Measurements from ENCODE around the gene KICS2. TPM values are rescaled to one million over a fixed set of nuclear protein-coding genes. Genes with fewer than 3 reads are reported as not detected.

Gene KICS2
- total and polyA plus RNA-seq, 7 experiments from 2014 or later = 11.3 to 26.9 (median 18.2) TPM

DNA sequence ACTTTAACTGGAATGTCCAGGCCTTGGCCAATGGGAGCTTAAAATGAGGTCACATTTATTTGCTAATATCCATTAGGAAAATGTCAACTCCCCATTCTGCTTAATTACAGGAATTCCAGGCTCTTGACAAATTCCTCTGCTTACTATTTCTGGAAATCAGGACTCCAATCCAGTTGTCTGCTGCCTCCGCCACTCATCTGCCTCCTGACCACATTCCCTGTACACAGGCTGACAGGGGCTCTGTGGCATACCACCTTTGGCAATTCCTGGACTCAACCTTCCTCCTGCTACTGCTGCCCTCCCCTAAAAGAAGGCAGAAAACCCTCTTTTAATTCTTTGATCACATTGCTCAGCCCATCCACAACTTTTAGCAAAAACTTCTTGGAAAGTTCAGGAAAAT is 37.9 kb downstream of the KICS2 start:
- Mint-ChIP-seq H3K9me3 (peaks cover 0 to 2% (median 0%) of the 10 kb centered on the region in 11 donors), H3K27me3 (peaks cover 0 to 2% (median 0%) of the 10 kb centered on the region in 5 donors), H3K27ac (no peak overlapping the region), H3K4me3 (no peak overlapping the region), H3K4me1 (no peaks in the 10 kb centered on the region), H3K36me3 (peaks cover 0 to 43% (median 30%) of the 10 kb centered on the region in 5 donors)
- no peak for ATAC-seq
- intact Hi-C loops (cut with micrococcal nuclease) = no loop called here
- no peak for DNase-seq
- no peaks in the 10 kb centered on the region for H3K36me3 ChIP-seq (ENCODE audit: control insufficient read depth in 2 of 3, insufficient read depth in 3 of 3, low read length in 3 of 3)
- ChIA-PET POLR2A (interaction anchor here (0.9 kb wide), 1 partner anchor 199 kb away, joined by 3 read pairs; no protein-coding TSS in a partner anchor), CTCF (interaction anchor here (0.6 kb wide), 1 partner anchor 364 kb away, joined by 5 read pairs; no protein-coding TSS in a partner anchor)
- H3K4me3 ChIP-seq (ENCODE audit: low read length) = no peak overlapping the region
- H3K27ac ChIP-seq (ENCODE audit: low read depth, low read length) = no peak overlapping the region
- no peaks in the 10 kb centered on the region for H3K27me3 ChIP-seq (ENCODE audit: control insufficient read depth in 2 of 2, insufficient read depth in 2 of 2, low read length in 2 of 2)
- no peaks in the 10 kb centered on the region for H3K4me1 ChIP-seq (ENCODE audit: control insufficient read depth in 2 of 2, insufficient read depth in 2 of 2, low read length in 2 of 2)
- H3K9me3 ChIP-seq (ENCODE audit: control insufficient read depth in 2 of 3, low read length in 3 of 3) = no peaks in the 10 kb centered on the region

DNA sequence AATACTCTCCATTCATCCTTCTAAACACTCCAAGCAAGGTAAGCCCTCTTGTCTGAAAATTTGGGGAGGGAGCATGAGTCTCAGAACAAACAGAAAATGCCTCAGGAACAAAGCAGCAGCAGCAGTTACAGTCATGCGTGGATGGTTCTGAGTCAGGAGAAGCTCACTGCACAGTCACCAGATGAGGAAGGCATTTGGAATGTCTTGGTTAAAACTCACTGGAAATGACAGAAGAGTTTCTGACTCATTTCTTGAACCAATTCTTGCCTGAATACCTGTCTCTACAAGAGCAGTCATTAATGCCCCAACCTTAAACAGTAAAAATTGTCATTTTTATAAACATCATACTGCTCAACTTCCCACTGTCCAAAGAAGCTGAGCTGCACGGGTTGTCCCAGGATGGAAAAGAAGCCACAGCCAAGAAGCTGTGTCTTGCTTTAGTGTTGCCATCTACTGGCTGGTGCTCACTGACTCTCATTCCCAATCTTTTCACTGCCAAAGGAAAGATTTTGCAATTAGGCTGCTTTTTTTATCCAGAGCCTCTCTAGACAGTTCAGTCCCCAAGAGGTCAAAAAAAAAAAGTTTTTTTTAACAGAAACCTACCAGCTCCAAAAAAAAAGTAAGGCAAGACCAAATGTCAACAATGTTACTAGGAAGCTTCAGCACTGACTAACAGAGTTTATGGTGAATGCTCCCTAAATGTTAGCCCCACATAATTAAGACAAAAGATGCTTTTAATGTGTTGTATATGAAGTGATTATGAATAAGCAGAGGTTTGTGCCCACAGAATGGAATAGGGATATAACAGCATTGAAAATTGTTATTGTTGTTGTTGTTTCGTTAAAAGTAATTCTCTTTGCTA is 40.4 kb downstream of the KICS2 start:
- ChIA-PET CTCF (no interaction called here), POLR2A (no interaction called here)
- intact Hi-C loops (cut with micrococcal nuclease) = no loop called here
- no peak overlapping the region for H3K4me3 ChIP-seq (ENCODE audit: low read length)
- no peak for ATAC-seq
- no peaks in the 10 kb centered on the region for H3K36me3 ChIP-seq (ENCODE audit: control insufficient read depth in 2 of 3, insufficient read depth in 3 of 3, low read length in 3 of 3)
- no peaks in the 10 kb centered on the region for H3K27me3 ChIP-seq (ENCODE audit: control insufficient read depth in 2 of 2, insufficient read depth in 2 of 2, low read length in 2 of 2)
- Mint-ChIP-seq H3K27me3 (peaks cover 0 to 3% (median 0%) of the 10 kb centered on the region in 5 donors), H3K36me3 (peaks cover 0 to 28% (median 20%) of the 10 kb centered on the region in 5 donors), H3K9me3 (peaks cover 0 to 2% (median 0%) of the 10 kb centered on the region in 11 donors), H3K27ac (no peak overlapping the region), H3K4me1 (no peaks in the 10 kb centered on the region), H3K4me3 (no peak overlapping the region)
- H3K27ac ChIP-seq (ENCODE audit: low read depth, low read length) = no peak overlapping the region
- no peaks in the 10 kb centered on the region for H3K9me3 ChIP-seq (ENCODE audit: control insufficient read depth in 2 of 3, low read length in 3 of 3)
- no peaks in the 10 kb centered on the region for H3K4me1 ChIP-seq (ENCODE audit: control insufficient read depth in 2 of 2, insufficient read depth in 2 of 2, low read length in 2 of 2)
- no peak for DNase-seq

DNA sequence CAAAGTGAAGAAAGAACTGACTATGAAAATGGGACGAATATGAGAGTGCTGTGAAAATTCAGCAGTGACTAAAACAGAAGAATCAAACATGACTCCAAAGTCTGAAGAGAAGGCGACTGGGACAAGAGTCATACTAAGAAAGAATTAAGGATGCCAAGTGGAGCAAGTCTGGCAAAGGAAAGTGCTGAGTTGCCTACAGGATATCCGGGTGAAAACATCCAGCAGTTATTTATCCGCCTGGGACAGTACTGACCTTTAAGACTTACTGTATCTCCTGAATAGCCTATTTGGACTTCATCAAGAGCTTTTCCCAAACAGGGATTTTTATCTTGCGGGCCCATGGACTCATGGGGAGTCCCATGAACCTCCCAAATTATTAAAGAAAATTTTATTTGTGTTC is 41.1 kb downstream of the KICS2 start:
- Mint-ChIP-seq H3K27me3 (peaks cover 0 to 3% (median 0%) of the 10 kb centered on the region in 5 donors), H3K4me3 (no peak overlapping the region), H3K4me1 (no peaks in the 10 kb centered on the region), H3K9me3 (peaks cover 0 to 2% (median 0%) of the 10 kb centered on the region in 11 donors), H3K27ac (no peak overlapping the region), H3K36me3 (peaks cover 0 to 28% (median 20%) of the 10 kb centered on the region in 5 donors)
- ChIA-PET CTCF (no interaction called here), POLR2A (no interaction called here)
- Histone ChIP-seq H3K4me1 (ENCODE audit: control insufficient read depth in 2 of 2, insufficient read depth in 2 of 2, low read length in 2 of 2) (no peaks in the 10 kb centered on the region), H3K27ac (ENCODE audit: low read depth, low read length) (no peak overlapping the region), H3K27me3 (ENCODE audit: control insufficient read depth in 2 of 2, insufficient read depth in 2 of 2, low read length in 2 of 2) (no peaks in the 10 kb centered on the region), H3K36me3 (ENCODE audit: control insufficient read depth in 2 of 3, insufficient read depth in 3 of 3, low read length in 3 of 3) (no peaks in the 10 kb centered on the region), H3K4me3 (ENCODE audit: low read length) (no peak overlapping the region), H3K9me3 (ENCODE audit: control insufficient read depth in 2 of 3, low read length in 3 of 3) (no peaks in the 10 kb centered on the region)
- no peak for DNase-seq
- intact Hi-C loops (cut with micrococcal nuclease) = no loop called here
- ATAC-seq = no peak

DNA sequence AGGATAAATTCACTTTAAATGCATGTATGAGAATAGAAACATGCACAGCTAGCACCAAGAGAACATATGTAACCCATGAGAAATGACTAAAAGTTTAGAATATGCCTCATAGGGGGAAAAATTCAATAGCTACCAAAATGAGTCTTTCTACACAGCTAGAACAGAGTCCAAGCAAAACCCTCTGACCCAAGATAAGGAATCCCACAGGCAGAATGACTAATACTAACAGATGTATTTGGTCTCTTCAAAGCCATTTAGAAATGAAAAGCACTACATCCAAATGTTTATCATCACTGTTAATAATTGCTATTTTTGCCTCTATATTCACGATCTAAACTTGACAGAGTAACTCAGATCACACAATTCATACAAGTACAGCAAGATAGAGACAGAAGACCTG is 44.0 kb downstream of the KICS2 start:
- no peak overlapping the region for H3K27ac Mint-ChIP-seq
- CTCF ChIA-PET = no interaction called here
- peaks cover 0 to 2% (median 0%) of the 10 kb centered on the region in 11 donors for H3K9me3 Mint-ChIP-seq

DNA sequence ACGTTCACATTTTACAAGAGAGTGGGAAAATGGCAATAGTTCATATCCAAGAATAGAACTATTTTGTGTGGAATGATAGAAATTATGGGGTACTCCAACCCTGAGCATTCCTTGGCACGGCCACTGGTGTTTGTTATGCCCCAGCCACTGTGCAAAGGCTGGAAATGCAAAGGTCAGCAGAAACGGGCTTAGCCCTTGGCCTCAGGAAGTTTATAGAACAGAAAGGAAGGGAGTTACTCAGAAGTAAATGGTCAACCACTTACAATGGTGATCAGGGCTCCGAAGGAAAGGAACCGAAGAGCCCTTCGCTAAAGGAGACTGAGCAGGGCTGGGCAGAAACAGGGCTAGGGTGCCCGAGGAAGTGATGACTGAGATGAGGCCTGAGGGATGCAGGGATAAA is 45.1 kb downstream of the KICS2 start:
- H3K9me3 Mint-ChIP-seq = no peaks in the 10 kb centered on the region
- CTCF ChIA-PET = no interaction called here

More for the DNA sequence above, 44.0 kb downstream of the KICS2 start:
- Histone ChIP-seq H3K27me3 (ENCODE audit: control insufficient read depth in 2 of 2, insufficient read depth in 2 of 2, low read length in 2 of 2) (no peaks in the 10 kb centered on the region), H3K36me3 (ENCODE audit: control insufficient read depth in 2 of 3, insufficient read depth in 3 of 3, low read length in 3 of 3) (no peaks in the 10 kb centered on the region), H3K4me1 (ENCODE audit: control insufficient read depth in 2 of 2, insufficient read depth in 2 of 2, low read length in 2 of 2) (no peaks in the 10 kb centered on the region), H3K27ac (ENCODE audit: low read depth, low read length) (no peak overlapping the region), H3K9me3 (ENCODE audit: control insufficient read depth in 2 of 3, low read length in 3 of 3) (no peaks in the 10 kb centered on the region), H3K4me3 (ENCODE audit: low read length) (no peak overlapping the region)
- no peak for DNase-seq
- no peak for ATAC-seq
- intact Hi-C loops (cut with micrococcal nuclease) = no loop called here
- no peaks in the 10 kb centered on the region for H3K4me1 Mint-ChIP-seq
- H3K27me3 Mint-ChIP-seq = peaks cover 0 to 3% (median 0%) of the 10 kb centered on the region in 5 donors
- POLR2A ChIA-PET = interaction anchor here (0.5 kb wide), 1 partner anchor 243 kb away, joined by 3 read pairs; no protein-coding TSS in a partner anchor
- H3K4me3 Mint-ChIP-seq = no peak overlapping the region
- peaks cover 0 to 11% (median 6%) of the 10 kb centered on the region in 5 donors for H3K36me3 Mint-ChIP-seq

DNA sequence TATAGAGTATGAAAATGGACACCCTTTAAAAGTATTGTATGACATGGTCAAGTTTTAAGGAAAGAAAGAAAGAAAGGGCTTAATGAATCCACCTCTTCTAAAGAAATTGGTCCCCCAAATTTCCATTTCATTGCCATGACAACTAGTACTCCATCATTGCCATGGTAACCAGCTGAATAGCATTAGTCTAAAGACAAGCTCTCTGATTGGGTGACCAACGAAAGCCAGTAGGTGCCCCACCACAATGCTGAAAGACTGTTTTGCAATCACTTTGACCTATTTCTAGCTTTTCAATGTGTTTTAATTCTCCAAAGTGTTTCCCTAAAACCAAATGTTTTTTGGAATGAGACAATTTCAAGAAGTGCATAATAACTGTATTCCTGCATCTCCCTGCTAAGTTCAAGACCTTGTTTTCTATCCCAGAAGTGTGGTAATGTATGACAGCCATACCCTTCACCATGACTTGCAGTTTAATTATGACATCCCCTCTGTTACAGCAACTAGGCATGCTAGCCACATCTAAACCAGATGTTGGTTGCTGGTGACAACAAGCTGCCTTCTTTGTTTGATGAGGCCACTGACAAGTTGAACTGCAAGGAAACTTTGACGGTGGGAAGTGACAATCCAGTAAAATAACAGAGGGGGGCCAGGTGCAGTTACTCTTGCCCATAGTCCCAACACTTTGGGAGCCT is 46.7 kb downstream of the KICS2 start:
- Mint-ChIP-seq H3K27me3 (peaks cover 0 to 3% (median 0%) of the 10 kb centered on the region in 5 donors), H3K27ac (no peak overlapping the region), H3K4me3 (no peak overlapping the region), H3K36me3 (peaks cover 0 to 4% (median 0%) of the 10 kb centered on the region in 5 donors), H3K9me3 (no peaks in the 10 kb centered on the region), H3K4me1 (no peaks in the 10 kb centered on the region)
- no peak overlapping the region for H3K4me3 ChIP-seq (ENCODE audit: low read length)
- CTCF ChIA-PET = no interaction called here
- H3K27ac ChIP-seq (ENCODE audit: low read depth, low read length) = no peak overlapping the region
- ATAC-seq (no peak), DNase-seq (no peak)
- POLR2A ChIA-PET = no interaction called here
- no peaks in the 10 kb centered on the region for H3K36me3 ChIP-seq (ENCODE audit: control insufficient read depth in 2 of 3, insufficient read depth in 3 of 3, low read length in 3 of 3)
- no peaks in the 10 kb centered on the region for H3K27me3 ChIP-seq (ENCODE audit: control insufficient read depth in 2 of 2, insufficient read depth in 2 of 2, low read length in 2 of 2)
- intact Hi-C loops (cut with micrococcal nuclease) = no loop called here
- H3K9me3 ChIP-seq (ENCODE audit: control insufficient read depth in 2 of 3, low read length in 3 of 3) = no peaks in the 10 kb centered on the region
- H3K4me1 ChIP-seq (ENCODE audit: control insufficient read depth in 2 of 2, insufficient read depth in 2 of 2, low read length in 2 of 2) = no peaks in the 10 kb centered on the region

More for the DNA sequence above, 45.1 kb downstream of the KICS2 start:
- no peak overlapping the region for H3K4me3 Mint-ChIP-seq
- Histone ChIP-seq H3K27me3 (ENCODE audit: control insufficient read depth in 2 of 2, insufficient read depth in 2 of 2, low read length in 2 of 2) (no peaks in the 10 kb centered on the region), H3K9me3 (ENCODE audit: control insufficient read depth in 2 of 3, low read length in 3 of 3) (no peaks in the 10 kb centered on the region), H3K36me3 (ENCODE audit: control insufficient read depth in 2 of 3, insufficient read depth in 3 of 3, low read length in 3 of 3) (no peaks in the 10 kb centered on the region), H3K27ac (ENCODE audit: low read depth, low read length) (no peak overlapping the region), H3K4me3 (ENCODE audit: low read length) (no peak overlapping the region), H3K4me1 (ENCODE audit: control insufficient read depth in 2 of 2, insufficient read depth in 2 of 2, low read length in 2 of 2) (no peaks in the 10 kb centered on the region)
- H3K36me3 Mint-ChIP-seq = peaks cover 0 to 4% (median 0%) of the 10 kb centered on the region in 5 donors
- H3K27ac Mint-ChIP-seq = no peak overlapping the region
- ATAC-seq (no peak), DNase-seq (no peak)
- POLR2A ChIA-PET = no interaction called here
- H3K27me3 Mint-ChIP-seq = peaks cover 0 to 3% (median 0%) of the 10 kb centered on the region in 5 donors
- H3K4me1 Mint-ChIP-seq = no peaks in the 10 kb centered on the region
- intact Hi-C loops (cut with micrococcal nuclease) = no loop called here
